Stimulated activated CD8-positive, alpha-beta memory T cell treated with anti-CD3 and anti-CD28 coated beads, Interleukin-4, amount 100 ng/mL, for 24 hours (primary cell): ENCODE measurements around the gene VAMP7.
A peak's percentile ranks its signal among the peaks of the same experiment; 100 is the strongest.
"Not testable (repeated sequence)": the region's sequence is repeated elsewhere in the genome, so short reads cannot be mapped to it uniquely, and the experiment has no call there.

ENCODE experiments used
- DNase-seq: peaks from one replicate; pipeline ENCODE4 v3.0.0-alpha.2; 2020; ENCODE audit warnings: low read depth

The VAMP7 gene, protein sequence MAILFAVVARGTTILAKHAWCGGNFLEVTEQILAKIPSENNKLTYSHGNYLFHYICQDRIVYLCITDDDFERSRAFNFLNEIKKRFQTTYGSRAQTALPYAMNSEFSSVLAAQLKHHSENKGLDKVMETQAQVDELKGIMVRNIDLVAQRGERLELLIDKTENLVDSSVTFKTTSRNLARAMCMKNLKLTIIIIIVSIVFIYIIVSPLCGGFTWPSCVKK

GRCh38 chrX:155881158-155881993 lies at the start of gene VAMP7:
Gene VAMP7, plus strand, starts transcription at chrX:155881345. Its CDS starts 8,122 bp downstream, at chrX:155889467.
- DNase-seq: peak; percentile 59

DNA sequence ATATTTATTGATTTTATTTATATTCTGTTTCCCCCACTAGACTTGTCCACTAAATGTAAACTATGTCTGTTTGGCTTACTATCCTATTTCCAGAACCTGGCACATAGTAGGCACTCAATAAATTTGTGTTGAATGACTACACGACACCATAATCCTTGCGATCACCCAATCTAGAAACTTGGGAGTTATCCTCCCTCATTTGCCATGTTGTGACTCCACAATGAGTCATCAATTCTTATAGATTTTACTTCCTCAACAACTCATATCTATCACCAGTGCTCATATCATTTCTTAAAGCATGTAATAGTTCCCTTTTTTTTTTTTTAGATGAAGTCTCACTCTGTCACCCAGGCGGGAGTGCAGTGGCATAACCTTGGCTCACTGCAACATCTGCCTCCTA lies 39.9 kb upstream of the VAMP7 start:
- DNase-seq: no peak

GRCh38 chrX:155851786-155852185 lies 29.4 kb upstream of the VAMP7 start:
- DNase-seq: not testable (repeated sequence)

DNA sequence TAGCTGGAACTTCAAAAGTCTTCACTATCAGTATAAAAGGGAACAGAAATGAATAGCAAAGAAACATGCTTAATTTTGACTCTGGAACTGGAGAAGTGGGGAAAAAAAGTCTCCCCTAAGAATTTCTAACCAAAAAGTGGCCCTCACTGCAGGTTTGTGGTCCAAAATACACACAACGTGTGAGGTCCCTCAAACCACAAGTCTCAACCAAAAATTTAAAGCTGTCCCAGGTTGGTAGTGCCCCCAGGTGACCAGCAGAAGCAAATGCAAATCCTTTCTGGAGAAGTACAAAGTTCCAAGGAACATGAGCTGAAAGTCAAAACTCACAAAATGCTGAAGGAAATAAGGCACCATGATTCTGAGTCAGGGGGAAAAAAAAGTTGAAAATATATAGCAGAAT lies 23.6 kb upstream of the VAMP7 start:
- DNase-seq: no peak

GRCh38 chrX:155864655-155865054 lies 16.5 kb upstream of the VAMP7 start:
- no peak for DNase-seq

DNA sequence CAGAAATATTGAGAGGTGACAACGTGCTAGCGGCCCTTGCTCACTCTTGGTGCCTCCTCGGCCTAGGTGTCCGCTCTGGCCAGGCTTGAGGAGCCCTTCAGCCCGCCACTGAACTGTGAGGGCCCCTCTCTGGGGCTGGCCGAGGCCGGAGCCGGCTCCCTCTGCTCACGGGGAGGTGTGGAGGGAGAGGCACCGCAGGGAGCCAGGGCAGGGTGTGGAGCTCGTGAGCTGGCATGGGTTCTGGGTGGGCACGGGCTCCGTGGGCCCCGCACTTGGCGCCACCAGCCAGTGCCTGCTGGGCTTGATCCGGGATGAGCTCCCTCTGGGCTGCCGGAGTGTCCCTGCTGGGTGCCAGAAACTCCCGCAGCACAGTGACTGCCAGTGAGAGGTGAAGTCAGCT lies 16.0 kb upstream of the VAMP7 start:
- DNase-seq: no peak

- no peak for DNase-seq
These were observed 13.3 kb upstream of the VAMP7 start for GRCh38 chrX:155867821-155868220.

DNA sequence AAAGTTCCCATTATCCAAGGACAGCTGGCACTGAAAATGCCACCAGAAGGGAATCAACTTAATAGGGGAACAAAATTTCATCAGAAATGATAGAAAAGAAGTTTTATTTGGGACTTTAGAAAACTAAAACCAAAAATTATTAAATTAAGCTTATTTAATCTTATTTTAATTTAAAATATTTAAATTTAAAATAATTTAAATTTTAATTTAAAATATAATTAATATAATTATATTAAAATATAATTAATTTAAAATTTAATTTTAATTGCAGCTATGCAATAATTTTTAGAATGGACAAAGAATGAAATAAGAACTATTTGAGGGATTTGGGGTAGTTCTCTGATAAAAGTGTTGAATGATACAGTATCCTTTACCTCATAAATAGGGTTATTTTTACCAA lies 10.2 kb upstream of the VAMP7 start:
- no peak for DNase-seq

DNA sequence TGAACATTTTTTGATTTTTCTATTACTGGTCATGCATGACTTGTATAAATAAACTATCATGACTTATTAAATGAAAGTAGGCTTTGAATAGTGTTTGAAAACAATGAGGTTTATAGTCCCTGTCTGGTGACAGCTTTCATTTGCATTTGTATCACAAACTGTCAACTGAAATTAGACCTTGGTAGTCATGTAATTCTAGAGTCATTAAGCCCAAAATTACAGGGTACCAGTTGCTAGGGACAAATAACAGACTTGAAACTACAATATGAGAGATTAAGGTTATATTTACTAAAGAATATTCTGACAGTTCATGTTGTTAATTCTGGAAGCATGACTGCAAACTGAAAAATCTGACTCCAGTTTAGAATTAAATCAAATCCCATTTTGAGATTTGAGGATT lies 9.2 kb upstream of the VAMP7 start:
- DNase-seq: no peak

- DNase-seq: no peak
These were observed 8.0 kb upstream of the VAMP7 start for GRCh38 chrX:155873188-155873587.

DNA sequence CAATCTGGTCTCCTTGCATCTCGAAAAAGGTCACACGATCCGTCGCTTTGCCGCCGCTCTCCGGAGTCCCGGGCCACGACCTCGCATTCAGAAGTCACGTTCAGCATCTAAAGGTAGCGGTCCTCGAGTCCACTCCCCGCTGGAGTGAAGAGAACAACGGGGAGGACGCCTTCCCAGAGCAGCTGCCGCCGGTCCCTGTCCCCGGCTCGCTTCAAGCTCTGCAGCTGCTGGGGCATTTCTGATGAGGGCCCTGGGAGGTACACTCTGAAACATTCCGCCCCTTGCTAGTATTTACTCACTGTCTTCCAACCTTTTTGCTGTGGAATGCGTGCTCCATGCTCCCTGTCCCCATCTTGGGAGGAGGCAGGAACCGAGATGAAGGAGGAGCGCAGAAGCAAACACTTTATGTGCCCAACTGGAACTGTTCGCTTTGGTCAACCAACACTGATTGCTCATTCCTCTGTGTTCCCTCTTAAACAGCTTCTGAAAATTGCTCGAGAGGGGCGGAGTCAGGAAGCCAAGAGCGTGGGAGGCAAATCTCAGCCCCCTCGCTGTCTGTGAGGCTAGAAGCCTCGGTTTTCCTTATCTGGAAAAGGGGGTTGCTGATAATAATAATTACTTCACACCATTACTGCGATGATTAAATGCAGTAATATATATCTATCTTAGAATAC lies 6.4 kb upstream of the VAMP7 start:
- DNase-seq: no peak

- DNase-seq: no peak
These were observed 4.4 kb upstream of the VAMP7 start for GRCh38 chrX:155876704-155877103.

- DNase-seq: no peak
These were observed 3.9 kb upstream of the VAMP7 start for GRCh38 chrX:155877288-155877687.

- DNase-seq: no peak
These were observed 473 bp upstream of the VAMP7 start for GRCh38 chrX:155880586-155881157.

DNA sequence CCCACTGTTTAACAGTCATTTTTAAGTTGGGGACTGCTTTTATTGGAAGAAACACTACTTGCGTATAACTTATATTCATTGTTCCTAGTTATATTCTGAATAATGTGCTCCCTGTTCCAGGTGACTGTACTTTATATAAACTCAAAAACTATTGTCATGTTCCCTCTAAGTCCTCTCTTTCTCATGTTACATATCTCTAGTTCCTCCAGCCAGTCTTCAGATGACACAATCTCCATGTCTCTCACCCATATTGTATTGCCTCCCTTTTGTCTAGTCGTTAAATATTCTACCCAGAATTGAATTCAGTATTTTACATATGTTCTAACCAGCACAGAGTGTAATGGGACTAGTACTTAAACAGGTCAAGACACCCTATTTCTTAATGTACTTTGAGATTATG lies 5.3 kb downstream of the VAMP7 start:
- no peak for DNase-seq

DNA sequence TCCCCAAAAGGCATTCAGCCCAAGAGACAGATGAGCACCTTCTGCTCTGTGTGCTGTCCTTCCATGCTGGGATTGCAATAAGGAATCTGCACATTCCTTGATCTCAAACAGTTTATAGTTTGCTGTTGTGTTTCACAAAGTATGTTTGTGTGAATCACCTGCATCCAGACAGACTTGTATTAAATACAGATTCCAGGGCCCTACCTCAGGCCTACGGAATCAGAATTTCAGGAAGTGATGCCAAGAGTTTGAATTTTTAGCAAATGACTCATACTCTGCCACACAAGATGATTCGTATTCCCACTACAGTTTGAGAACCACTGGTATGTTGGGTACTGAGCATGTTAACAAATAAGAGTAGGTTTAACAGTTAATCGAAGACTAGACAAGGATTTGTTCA lies 7.0 kb downstream of the VAMP7 start:
- DNase-seq: no peak

DNA sequence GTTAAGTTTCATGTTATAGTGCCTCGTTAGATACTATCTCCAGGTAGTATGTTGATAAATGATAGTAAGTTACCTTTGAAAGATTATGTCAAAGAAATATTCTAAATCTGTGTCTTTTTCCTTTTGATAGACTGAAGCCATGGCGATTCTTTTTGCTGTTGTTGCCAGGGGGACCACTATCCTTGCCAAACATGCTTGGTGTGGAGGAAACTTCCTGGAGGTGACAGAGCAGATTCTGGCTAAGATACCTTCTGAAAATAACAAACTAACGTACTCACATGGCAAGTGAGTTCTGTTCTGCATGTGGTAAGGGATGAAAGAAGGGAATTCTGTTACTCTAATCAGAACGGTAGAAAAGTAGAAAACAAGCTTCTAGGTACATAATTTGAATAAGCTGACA lies 8.2 kb downstream of the VAMP7 start:
- no peak for DNase-seq

- DNase-seq: no peak
These were observed 10.5 kb downstream of the VAMP7 start for GRCh38 chrX:155891446-155892210.

- no peak for DNase-seq
These were observed 12.4 kb downstream of the VAMP7 start for GRCh38 chrX:155893521-155893920.

- no peak for DNase-seq
These were observed 15.4 kb downstream of the VAMP7 start for GRCh38 chrX:155896512-155896911.

DNA sequence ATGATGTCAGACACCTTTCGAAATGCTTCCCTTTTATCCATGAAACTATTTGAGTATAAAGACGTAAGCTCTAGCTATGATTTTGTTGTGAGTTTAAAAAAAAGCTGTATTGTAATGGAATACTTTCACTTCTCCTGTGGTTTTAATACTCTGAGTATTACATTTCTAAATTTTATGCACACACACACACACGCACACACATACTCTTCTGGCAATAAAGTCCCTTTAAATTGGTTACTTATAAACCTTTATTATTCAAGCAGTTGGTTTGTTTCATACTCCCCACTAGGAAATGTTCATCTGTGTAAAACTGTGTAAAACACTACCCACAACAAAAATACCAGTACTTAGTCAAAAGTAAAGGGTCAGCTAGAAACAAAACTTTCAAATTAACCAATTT lies 18.2 kb downstream of the VAMP7 start:
- DNase-seq: no peak

DNA sequence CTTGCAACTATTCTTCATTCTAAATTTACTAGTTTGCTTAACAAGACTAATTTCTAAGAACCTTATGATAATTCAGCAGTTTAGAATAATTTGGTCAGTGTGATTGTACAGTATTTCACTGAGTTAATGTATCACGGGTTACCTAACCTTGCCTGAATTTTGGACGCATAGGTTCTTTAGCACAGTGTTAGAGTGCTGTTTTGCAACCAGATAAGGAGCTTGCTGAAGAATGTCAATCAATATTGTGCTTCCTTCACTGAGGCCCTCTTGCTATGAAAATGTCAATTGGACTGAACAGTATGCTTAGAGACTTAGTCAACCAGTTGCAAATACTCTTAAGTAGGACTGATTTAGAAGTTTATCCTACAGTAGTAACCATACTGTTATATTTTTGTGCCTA lies 19.6 kb downstream of the VAMP7 start:
- no peak for DNase-seq
